22Rv1 (cell line): ENCODE data around the gene HBG2.

Experiments
- H3K27ac ChIP-seq: fragments of 450-650 bp; 2 replicates; pipeline ENCODE4 v1.5.1; 2017
- ZFX ChIP-seq: fragments of 450-650 bp; IDR thresholded peaks from 2 replicates; pipeline ENCODE4 v1.6.1; 2017; ENCODE audit warnings: antibody characterized with exemption, borderline replicate concordance
- TF ChIP-seq, protein P1 (sequence below): fragments of 450-650 bp; IDR thresholded peaks from 2 replicates; pipeline ENCODE4 v1.5.1; 2017; ENCODE audit warnings: mild to moderate bottlenecking

The HBG2 gene

GRCh38 chr11:5245155-5245554 lies 9.4 kb downstream of the HBG2 start:
- no peak for TF ChIP-seq ZFX
- TF ChIP-seq, protein P1, sequence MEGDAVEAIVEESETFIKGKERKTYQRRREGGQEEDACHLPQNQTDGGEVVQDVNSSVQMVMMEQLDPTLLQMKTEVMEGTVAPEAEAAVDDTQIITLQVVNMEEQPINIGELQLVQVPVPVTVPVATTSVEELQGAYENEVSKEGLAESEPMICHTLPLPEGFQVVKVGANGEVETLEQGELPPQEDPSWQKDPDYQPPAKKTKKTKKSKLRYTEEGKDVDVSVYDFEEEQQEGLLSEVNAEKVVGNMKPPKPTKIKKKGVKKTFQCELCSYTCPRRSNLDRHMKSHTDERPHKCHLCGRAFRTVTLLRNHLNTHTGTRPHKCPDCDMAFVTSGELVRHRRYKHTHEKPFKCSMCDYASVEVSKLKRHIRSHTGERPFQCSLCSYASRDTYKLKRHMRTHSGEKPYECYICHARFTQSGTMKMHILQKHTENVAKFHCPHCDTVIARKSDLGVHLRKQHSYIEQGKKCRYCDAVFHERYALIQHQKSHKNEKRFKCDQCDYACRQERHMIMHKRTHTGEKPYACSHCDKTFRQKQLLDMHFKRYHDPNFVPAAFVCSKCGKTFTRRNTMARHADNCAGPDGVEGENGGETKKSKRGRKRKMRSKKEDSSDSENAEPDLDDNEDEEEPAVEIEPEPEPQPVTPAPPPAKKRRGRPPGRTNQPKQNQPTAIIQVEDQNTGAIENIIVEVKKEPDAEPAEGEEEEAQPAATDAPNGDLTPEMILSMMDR = no peak
- no peak overlapping the region for H3K27ac ChIP-seq

DNA sequence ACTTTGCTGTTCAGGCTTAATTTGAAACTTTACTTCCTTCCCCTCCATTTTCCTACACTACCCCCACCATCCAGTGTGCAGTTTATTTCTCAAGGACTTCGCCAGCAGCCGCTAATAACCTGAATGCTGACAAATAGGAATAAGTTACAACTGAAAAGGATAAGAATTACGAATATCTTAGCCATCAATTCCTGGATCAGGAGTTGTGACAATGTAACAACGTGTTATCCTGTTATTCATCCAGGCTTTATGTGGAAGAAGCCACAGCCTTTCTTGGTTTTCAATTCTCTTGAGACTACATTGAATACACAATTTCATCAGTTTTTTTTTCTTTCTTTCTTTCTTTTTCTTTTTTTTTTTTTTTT lies 10.8 kb downstream of the HBG2 start:
- TF ChIP-seq, protein P1 = no peak
- TF ChIP-seq ZFX = no peak

GRCh38 chr11:5242933-5243815 lies 11.4 kb downstream of the HBG2 start:
- TF ChIP-seq ZFX = no peak
- TF ChIP-seq, protein P1 = no peak
- no peak overlapping the region for H3K27ac ChIP-seq

More for the DNA sequence above, 10.8 kb downstream of the HBG2 start:
- H3K27ac ChIP-seq = no peak overlapping the region

DNA sequence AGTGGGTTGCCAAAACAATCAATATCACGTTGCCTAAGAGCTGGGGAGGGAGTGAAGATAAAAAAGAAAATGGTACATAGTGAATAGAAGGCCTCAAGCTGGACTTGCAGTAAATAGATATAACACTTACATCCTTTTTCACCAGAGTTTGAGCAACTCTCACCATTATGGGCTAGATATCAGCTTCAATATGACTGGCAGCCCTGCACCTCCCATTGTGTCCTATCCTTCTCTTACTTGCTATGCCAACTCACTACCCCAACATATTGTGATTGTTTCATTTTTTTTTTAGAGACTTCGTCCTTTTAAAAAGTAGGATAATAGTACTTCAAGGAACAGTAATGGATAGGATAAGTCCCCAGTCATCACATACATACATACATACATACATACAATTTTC lies 12.4 kb downstream of the HBG2 start:
- TF ChIP-seq, protein P1 = no peak
- no peak for TF ChIP-seq ZFX
- H3K27ac ChIP-seq = no peak overlapping the region

DNA sequence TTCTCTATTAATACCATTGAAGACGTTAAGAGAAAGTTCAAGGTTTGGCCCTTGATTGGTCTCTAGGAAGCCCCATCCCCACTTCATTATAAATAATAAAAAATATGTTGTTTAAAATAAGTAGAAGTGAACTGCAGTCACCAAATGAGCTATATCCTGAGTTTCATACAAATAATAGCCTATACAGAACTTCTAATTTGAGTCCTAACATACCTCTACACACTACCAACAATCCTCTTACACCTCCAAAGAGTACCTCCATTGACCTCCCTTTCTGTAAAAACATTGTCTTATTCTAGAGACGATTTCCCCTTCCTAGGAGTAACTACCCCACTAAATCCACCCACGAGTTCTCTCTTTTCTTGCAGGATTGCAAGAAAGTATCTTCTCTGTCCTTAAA lies 13.1 kb downstream of the HBG2 start:
- no peak for TF ChIP-seq ZFX
- TF ChIP-seq, protein P1 = no peak
- H3K27ac ChIP-seq = no peak overlapping the region

DNA sequence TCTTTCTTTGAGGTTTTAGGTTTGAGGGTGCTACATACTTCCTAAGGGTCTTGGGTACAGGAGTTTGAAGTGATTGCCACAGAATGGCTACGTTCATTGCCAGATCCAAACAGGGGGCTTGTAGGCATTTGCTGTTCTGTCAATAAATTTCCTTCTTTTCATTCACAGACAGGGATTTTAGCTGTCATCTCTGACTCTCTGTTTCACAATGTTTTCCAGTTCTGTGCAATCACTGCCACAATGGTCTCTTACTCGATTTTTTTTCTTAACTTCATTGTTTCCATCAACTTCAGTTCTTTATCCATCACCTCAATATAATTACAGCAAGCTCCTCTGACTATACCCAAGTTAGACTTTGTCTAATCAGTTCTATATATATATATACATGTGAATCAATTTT lies 14.1 kb downstream of the HBG2 start:
- no peak overlapping the region for H3K27ac ChIP-seq
- no peak for TF ChIP-seq ZFX
- TF ChIP-seq, protein P1 = no peak

GRCh38 chr11:5240056-5240455 lies 14.5 kb downstream of the HBG2 start:
- H3K27ac ChIP-seq = no peak overlapping the region
- TF ChIP-seq, protein P1 = no peak
- no peak for TF ChIP-seq ZFX
